ENCODE data around the gene KIRREL1. TPM values are rescaled to one million over a fixed set of nuclear protein-coding genes. Genes with fewer than 3 reads are reported as not detected.
A peak's percentile ranks its signal among the peaks of the same experiment; 100 is the strongest.

The KIRREL1 gene
- total RNA-seq, 1 donor from 2014 or later = 195 TPM

GRCh38 chr1:158058237-158058985 is 65.0 kb downstream of the KIRREL1 start:
- peak overlapping the region; percentile 29 for H3K27ac Mint-ChIP-seq (ENCODE audit: unreplicated experiment)
- H3K27ac ChIP-seq (ENCODE audit: low read depth, low read length) = no peak overlapping the region
- peak overlapping the region; percentile 50 for H3K4me3 Mint-ChIP-seq (ENCODE audit: unreplicated experiment)
- H3K79me2 ChIP-seq (ENCODE audit: insufficient read depth, low read length) = peaks cover 96% of the 10 kb centered on the region
- DNase-seq (ENCODE audit: low read depth) = no peak
- H3K4me1 Mint-ChIP-seq (ENCODE audit: low read depth, unreplicated experiment) = peaks cover 63% of the 10 kb centered on the region
- FAIRE-seq = no peak
- H3K4me1 ChIP-seq (ENCODE audit: insufficient read depth, low read length) = peaks cover 3% of the 10 kb centered on the region
- no peak for TF ChIP-seq EZH2 (IDR thresholded peaks at IDR 0.05; ENCODE audit: insufficient read depth, low read length)
- no peak for TF ChIP-seq CTCF (IDR thresholded peaks at IDR 0.05; ENCODE audit: insufficient read depth, low read depth, low read length)
- H3K27me3 Mint-ChIP-seq (ENCODE audit: low read depth, unreplicated experiment) = no peaks in the 10 kb centered on the region
- peaks cover 100% of the 10 kb centered on the region for H4K20me1 ChIP-seq (ENCODE audit: insufficient read depth, low read length)
- H3K9me3 ChIP-seq (ENCODE audit: insufficient read depth, low read depth, low read length) = no peaks in the 10 kb centered on the region
- no peaks in the 10 kb centered on the region for H3K9me3 Mint-ChIP-seq (ENCODE audit: unreplicated experiment)
- no peak overlapping the region for H2AFZ ChIP-seq (ENCODE audit: low read depth, low read length)
- H3K36me3 ChIP-seq (ENCODE audit: insufficient read depth, low read length) = peaks cover 8% of the 10 kb centered on the region
- no peak overlapping the region for H3K4me3 ChIP-seq (ENCODE audit: insufficient read depth, low read depth, low read length)
- no peak overlapping the region for H3K4me2 ChIP-seq (ENCODE audit: low read length)
- H3K36me3 Mint-ChIP-seq (ENCODE audit: low read depth, unreplicated experiment) = peaks cover 26% of the 10 kb centered on the region
- H3K9ac ChIP-seq (ENCODE audit: low read length) = no peak overlapping the region
- no peaks in the 10 kb centered on the region for H3K27me3 ChIP-seq (ENCODE audit: insufficient read depth, low read length)

DNA sequence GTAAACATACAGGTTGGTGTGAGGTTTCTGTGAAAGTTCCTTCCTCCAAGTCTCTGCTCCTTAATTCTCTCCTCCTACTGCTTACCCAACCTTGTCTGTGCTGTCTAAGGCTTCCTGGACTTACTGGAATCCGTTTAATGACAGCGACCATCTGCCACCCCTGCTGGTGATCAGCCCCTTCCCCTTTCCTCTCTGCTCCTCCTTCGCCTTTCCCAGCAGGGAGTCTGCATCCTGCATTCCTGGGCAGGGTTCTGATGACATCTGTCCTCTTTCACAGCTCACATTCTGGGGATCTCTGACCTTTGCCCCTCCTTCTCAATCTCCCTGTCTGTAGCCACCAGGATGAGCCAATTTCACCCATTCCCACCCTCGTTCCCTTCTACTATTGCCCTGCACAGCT is 66.5 kb downstream of the KIRREL1 start:
- Mint-ChIP-seq H3K27ac (ENCODE audit: unreplicated experiment) (peak overlapping the region; percentile 8), H3K9me3 (ENCODE audit: unreplicated experiment) (no peaks in the 10 kb centered on the region)
- DNase-seq (ENCODE audit: low read depth) = no peak

More for the DNA sequence above, 66.5 kb downstream of the KIRREL1 start:
- Mint-ChIP-seq H3K36me3 (ENCODE audit: low read depth, unreplicated experiment) (peaks cover 19% of the 10 kb centered on the region), H3K27me3 (ENCODE audit: low read depth, unreplicated experiment) (no peaks in the 10 kb centered on the region), H3K4me1 (ENCODE audit: low read depth, unreplicated experiment) (peaks cover 54% of the 10 kb centered on the region), H3K4me3 (ENCODE audit: unreplicated experiment) (peak overlapping the region; percentile 20)
- Histone ChIP-seq H3K4me3 (ENCODE audit: insufficient read depth, low read depth, low read length) (no peak overlapping the region), H3K4me1 (ENCODE audit: insufficient read depth, low read length) (no peaks in the 10 kb centered on the region), H4K20me1 (ENCODE audit: insufficient read depth, low read length) (peaks cover 100% of the 10 kb centered on the region), H3K36me3 (ENCODE audit: insufficient read depth, low read length) (peaks cover 8% of the 10 kb centered on the region), H3K9me3 (ENCODE audit: insufficient read depth, low read depth, low read length) (no peaks in the 10 kb centered on the region), H3K4me2 (ENCODE audit: low read length) (no peak overlapping the region), H2AFZ (ENCODE audit: low read depth, low read length) (no peak overlapping the region), H3K79me2 (ENCODE audit: insufficient read depth, low read length) (peaks cover 97% of the 10 kb centered on the region), H3K27me3 (ENCODE audit: insufficient read depth, low read length) (no peaks in the 10 kb centered on the region), H3K27ac (ENCODE audit: low read depth, low read length) (no peak overlapping the region), H3K9ac (ENCODE audit: low read length) (no peak overlapping the region)
- TF ChIP-seq EZH2 (IDR thresholded peaks at IDR 0.05; ENCODE audit: insufficient read depth, low read length) (no peak), CTCF (IDR thresholded peaks at IDR 0.05; ENCODE audit: insufficient read depth, low read depth, low read length) (no peak)
- no peak for FAIRE-seq
